Right cardiac atrium (tissue), 5 donors: ENCODE data around the gene TFPI. TPM values are rescaled to one million over a fixed set of nuclear protein-coding genes. Genes with fewer than 3 reads are reported as not detected.
"Not testable (repeated sequence)": the region's sequence is repeated elsewhere in the genome, so short reads cannot be mapped to it uniquely, and the experiment has no call there.

ENCODE experiments used
- ATAC-seq, 2 donors: fragments of 200-7000 bp; cut with Tn5 transposase; one replicate each; pipeline versions ENCODE4 v1.8.0 to v1.9.1; 2020; ENCODE audit warnings: moderate library complexity in 2 of 2, mild to moderate bottlenecking in 1 of 2
- DNase-seq, 3 donors: peaks; one replicate each; pipeline ENCODE4 v3.0.0-alpha.2; 2020
- H3K27ac ChIP-seq: one replicate; pipeline ENCODE4 v1.5.1; 2013; ENCODE audit warnings: mild to moderate bottlenecking, low read length, control low read depth, moderate library complexity
- H3K27me3 ChIP-seq: one replicate; pipeline ENCODE4 v1.6.1; 2013; ENCODE audit not compliant: control insufficient read depth, insufficient read depth
- H3K4me1 ChIP-seq: one replicate; pipeline ENCODE4 v1.6.1; 2013; ENCODE audit warnings: low read length; ENCODE audit not compliant: control insufficient read depth, insufficient read depth
- H3K4me3 ChIP-seq: one replicate; pipeline ENCODE4 v1.5.1; 2013; ENCODE audit warnings: low read length, control low read depth
- H3K9me3 ChIP-seq: one replicate; pipeline ENCODE4 v1.6.1; 2013; ENCODE audit warnings: low read length; ENCODE audit not compliant: control insufficient read depth
- WGBS: extraction: QIAGEN DNeasy Blood & Tissue Kit; methylation state at CpG from one replicate; pipeline ENCODE4 v1.1.7; 2013; 5-methylcytosine and 5-hydroxymethylcytosine counted together
- intact Hi-C, 4 donors: fragments of 100-400 bp; cut with DNase I; formaldehyde crosslinking; loops; one replicate each; pipeline versions ENCODE4 v1.11.0 to v1.14.0; 2022 to 2023
- polyA plus RNA-seq: library from polyadenylated mRNA; stranded (reverse); fragments of 200-250 nt; gene quantifications from one replicate; pipeline ENCODE4 v1.2.3, GENCODE V29; 2013
- total RNA-seq, 4 donors: library from RNA; stranded (reverse); fragmentation: NEBNext Ultra II Directional; extraction: Animal tissue kit (Norgen Biotek cat#: 25700); gene quantifications; one replicate each; pipeline ENCODE4 v1.2.1, GENCODE V29; 2021
- donor health status: healthy with polysubstance abuse.
- donor health status: DM: no; HTN: yes; CAD: no.
- donor health status: DM: no; HTN: no; CAD: no.
- donor health status: DM: no; HTN: yes; CAD: no; lungs with severe emphysema.
- donor health status: DM: yes; HTN: yes; CAD: no.

Gene TFPI
- total and polyA plus RNA-seq, 5 donors: 27.1 to 62.7 (median 42.7) TPM

GRCh38 chr2:187511356-187512315 is 42.6 kb downstream of the TFPI start:
- Histone ChIP-seq H3K27ac (no peak overlapping the region), H3K9me3 (no peaks in the 10 kb centered on the region), H3K4me1 (no peaks in the 10 kb centered on the region), H3K27me3 (no peaks in the 10 kb centered on the region), H3K4me3 (no peak overlapping the region)
- WGBS: 85% methylated on average over 9 of the region's 9 CpGs
- ATAC-seq: no peak
- intact Hi-C loops: no loop called here
- no peak for DNase-seq

GRCh38 chr2:187510419-187511355 is 43.5 kb downstream of the TFPI start:
- peak in 1 of 3 donors; percentile 37 for DNase-seq
- H3K9me3 ChIP-seq, H3K27me3 ChIP-seq, H3K27ac ChIP-seq, ATAC-seq, intact Hi-C loops, H3K4me3 ChIP-seq, H3K4me1 ChIP-seq: not testable (repeated sequence)
- 78% methylated on average over 18 of the region's 18 CpGs for WGBS

GRCh38 chr2:187509667-187510417 is 44.4 kb downstream of the TFPI start:
- no peak overlapping the region for H3K4me3 ChIP-seq
- H3K27me3 ChIP-seq: no peaks in the 10 kb centered on the region
- H3K9me3 ChIP-seq: no peaks in the 10 kb centered on the region
- 46% methylated on average over 4 of the region's 4 CpGs for WGBS
- DNase-seq (no peak), ATAC-seq (no peak)
- peaks cover 1% of the 10 kb centered on the region for H3K4me1 ChIP-seq
- H3K27ac ChIP-seq: no peak overlapping the region
- intact Hi-C loops: loop anchor here in 1 of 4 donors (10.0 kb wide), 2 partner anchors 335 to 1905 kb away; no protein-coding TSS in a partner anchor

- WGBS: 77% methylated on average over 3 of the region's 3 CpGs
- Histone ChIP-seq H3K4me1 (peaks cover 1% of the 10 kb centered on the region), H3K9me3 (no peaks in the 10 kb centered on the region), H3K4me3 (no peak overlapping the region), H3K27me3 (no peaks in the 10 kb centered on the region), H3K27ac (no peak overlapping the region)
- no peak for ATAC-seq
- intact Hi-C loops: loop anchor here in 1 of 4 donors (10.0 kb wide), 2 partner anchors 338 to 1908 kb away; no protein-coding TSS in a partner anchor
- DNase-seq: no peak
These were observed 47.8 kb downstream of the TFPI start for GRCh38 chr2:187506416-187506815.

DNA sequence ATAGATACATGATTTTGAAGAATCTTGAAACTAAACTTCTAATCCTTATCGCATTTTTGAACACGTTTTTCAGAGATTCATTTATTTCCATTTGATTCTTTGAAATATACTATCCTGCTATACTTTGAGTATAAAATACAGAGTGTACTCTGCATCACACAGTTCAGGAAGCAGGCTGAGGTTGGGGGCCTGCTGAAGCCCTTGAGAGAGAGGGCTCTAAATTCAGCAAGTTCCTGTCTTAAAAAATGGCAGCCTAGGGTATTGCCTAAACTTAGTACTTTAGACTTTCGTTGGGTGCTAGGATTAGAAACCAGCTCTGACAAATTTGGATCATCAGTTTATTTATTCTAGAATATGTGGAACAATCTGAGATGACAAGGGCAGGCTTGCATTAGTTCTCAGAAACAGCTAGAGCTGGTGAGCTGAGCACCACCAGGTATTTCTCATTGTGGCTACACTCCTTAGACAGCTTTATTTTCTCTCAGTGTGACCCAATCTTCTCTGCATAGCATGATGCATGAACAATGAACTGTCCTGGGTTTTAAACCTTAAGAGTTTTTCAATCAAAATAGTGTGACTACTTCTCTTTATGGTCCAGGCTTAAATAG is 49.1 kb downstream of the TFPI start:
- DNase-seq (no peak), ATAC-seq (no peak)
- Histone ChIP-seq H3K4me1 (peaks cover 1% of the 10 kb centered on the region), H3K9me3 (no peaks in the 10 kb centered on the region), H3K4me3 (no peak overlapping the region), H3K27me3 (no peaks in the 10 kb centered on the region), H3K27ac (no peak overlapping the region)
- 59% methylated on average over 3 of the region's 3 CpGs for WGBS
- intact Hi-C loops: loop anchor here in 1 of 4 donors (10.0 kb wide), 2 partner anchors 340 to 1910 kb away; no protein-coding TSS in a partner anchor

GRCh38 chr2:187504312-187504921 is 49.8 kb downstream of the TFPI start:
- Histone ChIP-seq H3K9me3 (no peaks in the 10 kb centered on the region), H3K27ac (no peak overlapping the region), H3K4me3 (no peak overlapping the region), H3K27me3 (no peaks in the 10 kb centered on the region), H3K4me1 (peaks cover 1% of the 10 kb centered on the region)
- ATAC-seq: no peak
- intact Hi-C loops: loop anchor here in 3 of 4 donors (5.0 to 10.0 kb wide), 3 partner anchors 78 to 1910 kb away; no protein-coding TSS in a partner anchor
- 26% methylated on average over 6 of the region's 6 CpGs for WGBS
- DNase-seq: no peak

DNA sequence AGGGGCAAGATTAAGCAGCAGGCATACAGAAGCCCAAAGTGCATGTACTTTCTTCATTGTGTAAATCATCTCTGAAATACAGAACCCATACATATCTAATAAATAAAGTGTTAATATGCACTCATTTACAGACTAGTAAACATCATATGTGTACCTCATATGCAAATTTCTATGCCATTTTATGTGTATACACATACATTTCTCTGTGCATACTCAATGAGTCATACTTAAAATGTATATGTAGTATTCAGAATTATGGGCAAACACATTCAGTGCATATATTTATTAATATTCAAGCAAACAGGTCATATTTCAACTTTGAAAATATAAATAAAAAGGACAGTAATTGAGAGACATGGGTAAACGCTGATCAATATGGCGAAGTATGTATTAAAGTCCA is 50.5 kb downstream of the TFPI start:
- WGBS: 95% methylated on average over 2 of the region's 2 CpGs
- H3K27ac ChIP-seq: no peak overlapping the region

GRCh38 chr2:187502467-187502866 is 51.8 kb downstream of the TFPI start:
- H3K27me3 ChIP-seq: no peaks in the 10 kb centered on the region
- 59% methylated on average over 2 of the region's 2 CpGs for WGBS
- H3K4me3 ChIP-seq: no peak overlapping the region
- no peak overlapping the region for H3K27ac ChIP-seq
- intact Hi-C loops: loop anchor here in 3 of 4 donors (5.0 to 10.0 kb wide), 3 partner anchors 80 to 1912 kb away; no protein-coding TSS in a partner anchor
- H3K9me3 ChIP-seq: no peaks in the 10 kb centered on the region
- DNase-seq: no peak
- H3K4me1 ChIP-seq: peaks cover 1% of the 10 kb centered on the region
- peak in 1 of 2 donors; percentile 35 for ATAC-seq

More for the DNA sequence above, 50.5 kb downstream of the TFPI start:
- no peak overlapping the region for H3K4me3 ChIP-seq
- intact Hi-C loops: loop anchor here in 3 of 4 donors (5.0 to 10.0 kb wide), 3 partner anchors 79 to 1911 kb away; no protein-coding TSS in a partner anchor
- DNase-seq (no peak), ATAC-seq (no peak)
- no peaks in the 10 kb centered on the region for H3K27me3 ChIP-seq
- H3K9me3 ChIP-seq: no peaks in the 10 kb centered on the region
- H3K4me1 ChIP-seq: peaks cover 1% of the 10 kb centered on the region

- Histone ChIP-seq H3K27ac (no peak overlapping the region), H3K4me1 (peaks cover 1% of the 10 kb centered on the region), H3K4me3 (no peak overlapping the region), H3K27me3 (no peaks in the 10 kb centered on the region), H3K9me3 (no peaks in the 10 kb centered on the region)
- WGBS: 68% methylated on average over 7 of the region's 7 CpGs
- intact Hi-C loops: loop anchor here in 3 of 4 donors (5.0 to 10.0 kb wide), 3 partner anchors 82 to 1914 kb away; no protein-coding TSS in a partner anchor
- ATAC-seq: peak in 1 of 2 donors; percentile 25
- DNase-seq: no peak
These were observed 53.5 kb downstream of the TFPI start for GRCh38 chr2:187500585-187501359.
